OCI-LY7 (cell line): Measurements from ENCODE around the gene CCDC60. TPM values are rescaled to one million over a fixed set of nuclear protein-coding genes. Genes with fewer than 3 reads are reported as not detected.

Experiments
- BruUV-seq: library from RNA; stranded (reverse); fragments of 400-500 nt; replicated peaks from 2 replicates; lab custom pipeline; 2021; lab: Mats Ljungman, UMichigan
- CTCF ChIA-PET: fragments of 300-600 bp; sonication (Branson Sonifier 250); formaldehyde crosslinking; loops from one replicate; lab custom pipeline; 2022; ENCODE audit warnings: antibody characterized with exemption; ENCODE audit not compliant: unreplicated experiment; lab: Charles Lee
- POLR2A ChIA-PET: fragments of 300-600 bp; sonication (Branson Sonifier 250); formaldehyde crosslinking; loops from one replicate; lab custom pipeline; 2022; ENCODE audit warnings: antibody characterized with exemption; lab: Charles Lee
- DNase-seq: peaks from one replicate; pipeline ENCODE4 v3.0.0-alpha.2; 2015; ENCODE audit warnings: low spot score
- H2AFZ ChIP-seq: fragments of 200-600 bp; sonication (generic), shearing (Covaris generic); 2 replicates; pipeline ENCODE4 v1.6.1; 2014; ENCODE audit warnings: mild to moderate bottlenecking, antibody characterized with exemption, low read length, moderate library complexity
- H3K27ac ChIP-seq: fragments of 200-600 bp; sonication (generic); 2 replicates; pipeline ENCODE4 v1.5.1; 2014; ENCODE audit warnings: mixed run types, low read depth, mild to moderate bottlenecking, moderate library complexity, low read length, inconsistent platforms; ENCODE audit not compliant: poor library complexity, severe bottlenecking
- H3K36me3 ChIP-seq: fragments of 200-600 bp; sonication (generic); 2 replicates; pipeline ENCODE4 v1.6.1; 2014; ENCODE audit warnings: mild to moderate bottlenecking, antibody characterized with exemption, low read length, moderate library complexity, mixed read lengths; ENCODE audit not compliant: insufficient read depth
- H3K4me1 ChIP-seq: fragments of 200-600 bp; sonication (generic); 2 replicates; pipeline ENCODE4 v1.5.1; 2014; ENCODE audit warnings: mild to moderate bottlenecking, low read length; ENCODE audit not compliant: insufficient read depth, poor library complexity, severe bottlenecking
- H3K4me2 ChIP-seq: fragments of 200-600 bp; sonication (generic); 2 replicates; pipeline ENCODE4 v1.6.1; 2014; ENCODE audit warnings: mild to moderate bottlenecking, low read length
- H3K4me3 ChIP-seq: fragments of 200-600 bp; sonication (generic); 2 replicates; pipeline ENCODE4 v1.5.1; 2014; ENCODE audit warnings: mild to moderate bottlenecking, low read depth, low read length; ENCODE audit not compliant: poor library complexity, severe bottlenecking
- H3K79me2 ChIP-seq: fragments of 200-600 bp; sonication (generic); 2 replicates; pipeline ENCODE4 v1.6.1; 2016; ENCODE audit warnings: low read depth, mild to moderate bottlenecking, low read length, moderate library complexity, mixed read lengths; ENCODE audit not compliant: insufficient read depth
- H3K9me2 ChIP-seq: fragments of 200-600 bp; sonication (generic); 2 replicates; pipeline ENCODE4 v1.6.1; 2016; ENCODE audit warnings: mild to moderate bottlenecking, low read length, mixed read lengths; ENCODE audit not compliant: insufficient read depth
- H3K9me3 ChIP-seq: fragments of 200-600 bp; sonication (generic); 2 replicates; pipeline ENCODE4 v1.6.1; 2014; ENCODE audit warnings: mild to moderate bottlenecking, mixed run types, low read length, mixed read lengths
- H4K20me1 ChIP-seq: fragments of 200-600 bp; sonication (generic); 2 replicates; pipeline ENCODE4 v1.6.1; 2014; ENCODE audit warnings: mild to moderate bottlenecking, antibody characterized with exemption, low read length, moderate library complexity, mixed read lengths; ENCODE audit not compliant: insufficient read depth
- CTCF ChIP-seq: fragments of 200-600 bp; sonication (generic); conservative IDR thresholded peaks from 2 replicates; pipeline ENCODE4 v1.5.1; 2014; ENCODE audit warnings: mild to moderate bottlenecking, antibody characterized with exemption, low read length, moderate library complexity, mixed read lengths
- EZH2phosphoT487 ChIP-seq: fragments of 200-600 bp; sonication (generic); IDR thresholded peaks from 2 replicates; pipeline ENCODE4 v1.6.1; 2018; ENCODE audit warnings: low read depth, borderline replicate concordance, mild to moderate bottlenecking, mixed run types, antibody characterized with exemption, low read length, moderate library complexity, mixed read lengths
- intact Hi-C: fragments of 100-400 bp; cut with micrococcal nuclease; formaldehyde crosslinking; loops from one replicate; pipeline ENCODE4 v1.10.0; 2022; ENCODE audit not compliant: unreplicated experiment
- total RNA-seq, 2 experiments: library from RNA; depleted of rRNA in 1 of 2; stranded (reverse); fragments of >200 nt in 1 of 2; shearing (Covaris generic) in 1 of 2; gene quantifications; 2 replicates each; pipeline ENCODE4 v1.2.3, GENCODE V29; 2014 to 2022

Gene CCDC60
- total RNA-seq, 2 experiments from 2014 or later = not detected

- no peak for DNase-seq
- Histone ChIP-seq H3K9me3 (no peaks in the 10 kb centered on the region), H3K9me2 (no peaks in the 10 kb centered on the region), H3K4me1 (no peaks in the 10 kb centered on the region), H3K4me2 (no peak overlapping the region), H4K20me1 (no peaks in the 10 kb centered on the region), H3K79me2 (no peaks in the 10 kb centered on the region), H2AFZ (no peak overlapping the region), H3K4me3 (no peak overlapping the region), H3K36me3 (no peaks in the 10 kb centered on the region), H3K27ac (no peak overlapping the region)
- intact Hi-C loops = no loop called here
- CTCF ChIA-PET = no interaction called here
- POLR2A ChIA-PET = no interaction called here
- no peak for TF ChIP-seq CTCF
- TF ChIP-seq EZH2phosphoT487 = no peak
- BruUV-seq = no TSS peak
These were observed 238.6 kb downstream of the CCDC60 start for GRCh38 chr12:119573086-119573485.

DNA sequence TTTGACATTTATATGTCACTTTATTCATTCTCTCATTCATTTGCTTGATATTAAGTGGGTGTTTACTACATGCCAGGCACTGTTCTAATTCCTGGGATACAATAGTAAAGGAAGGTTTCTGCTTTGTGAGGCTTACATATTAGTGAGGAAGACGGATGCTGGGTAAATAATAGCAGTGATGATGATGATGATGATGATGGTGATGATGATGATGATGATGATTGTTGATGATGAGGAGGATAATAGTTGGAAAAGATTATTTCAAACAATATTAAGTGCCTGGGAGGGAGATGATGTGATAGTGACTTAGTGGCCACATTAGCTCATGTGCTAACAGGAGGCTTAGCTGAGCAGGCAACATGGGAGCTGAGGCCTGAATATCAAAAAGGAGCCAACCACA is 239.7 kb downstream of the CCDC60 start:
- no peak for TF ChIP-seq EZH2phosphoT487
- no peak for TF ChIP-seq CTCF
- no peaks in the 10 kb centered on the region for H3K9me3 ChIP-seq
- intact Hi-C loops = no loop called here
- no peaks in the 10 kb centered on the region for H3K4me1 ChIP-seq
- no peak overlapping the region for H3K27ac ChIP-seq
- H2AFZ ChIP-seq = no peak overlapping the region
- BruUV-seq = no TSS peak
- no peaks in the 10 kb centered on the region for H4K20me1 ChIP-seq
- ChIA-PET POLR2A (no interaction called here), CTCF (no interaction called here)
- no peaks in the 10 kb centered on the region for H3K79me2 ChIP-seq
- H3K36me3 ChIP-seq = no peaks in the 10 kb centered on the region
- DNase-seq = no peak
- H3K9me2 ChIP-seq = no peaks in the 10 kb centered on the region
- no peak overlapping the region for H3K4me2 ChIP-seq
- H3K4me3 ChIP-seq = no peak overlapping the region

DNA sequence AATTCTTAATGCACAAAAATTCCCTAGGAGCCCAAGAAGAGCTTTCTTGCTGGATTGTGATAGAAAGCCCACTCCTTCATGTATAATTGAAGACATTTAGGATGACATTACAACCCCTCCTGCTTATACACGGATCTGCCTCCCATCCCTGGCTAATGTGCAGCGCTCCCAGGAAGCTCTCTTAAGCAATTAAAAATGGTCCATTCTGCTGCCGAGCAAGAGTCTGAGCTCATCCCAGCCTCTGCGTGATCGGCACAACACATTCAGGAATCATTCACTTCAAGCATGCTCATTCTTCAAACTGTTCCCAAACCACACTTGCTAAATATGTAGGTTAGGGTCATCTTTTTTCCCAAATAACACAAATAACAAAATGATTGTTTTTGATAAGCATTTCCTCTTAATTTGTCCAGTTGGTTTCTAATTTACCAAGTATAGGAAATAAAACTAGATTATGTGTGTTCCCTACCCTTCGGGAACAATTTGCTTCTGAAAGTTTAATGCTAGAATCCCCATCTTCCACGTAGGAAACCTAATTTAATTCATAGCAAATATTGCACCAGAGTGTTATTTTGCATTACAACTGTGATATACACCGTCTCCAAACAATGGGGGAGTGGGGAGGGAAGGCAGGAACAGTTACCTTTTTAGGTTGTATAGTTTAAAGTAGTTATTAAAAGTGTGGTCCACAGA is 241.7 kb downstream of the CCDC60 start:
- Histone ChIP-seq H3K79me2 (no peaks in the 10 kb centered on the region), H4K20me1 (no peaks in the 10 kb centered on the region), H3K9me3 (no peaks in the 10 kb centered on the region), H3K4me1 (no peaks in the 10 kb centered on the region), H3K4me3 (no peak overlapping the region), H3K27ac (no peak overlapping the region), H3K4me2 (no peak overlapping the region), H3K9me2 (no peaks in the 10 kb centered on the region), H2AFZ (no peak overlapping the region), H3K36me3 (no peaks in the 10 kb centered on the region)
- DNase-seq = no peak
- TF ChIP-seq CTCF (no peak), EZH2phosphoT487 (no peak)
- ChIA-PET CTCF (no interaction called here), POLR2A (no interaction called here)
- no TSS peak for BruUV-seq
- intact Hi-C loops = no loop called here
